Activated CD4-positive, alpha-beta T cell treated with anti-CD3 and anti-CD28 coated beads for 36 hours (primary cell): Measurements from ENCODE around the gene TPCN1. TPM values are rescaled to one million over a fixed set of nuclear protein-coding genes. Genes with fewer than 3 reads are reported as not detected.

Source experiments
- ATAC-seq: fragments of 200-7000 bp; cut with Tn5 transposase; one replicate; pipeline ENCODE4 v1.10.0; 2021; ENCODE audit warnings: mild to moderate bottlenecking, moderate library complexity
- CTCF ChIA-PET: fragments of 350-600 bp; sonication (Branson Sonifier 250); formaldehyde crosslinking; loops from one replicate; lab custom pipeline; 2021; ENCODE audit warnings: antibody characterized with exemption; lab: Charles Lee
- POLR2A ChIA-PET: fragments of 350-600 bp; sonication (Branson Sonifier 250); formaldehyde crosslinking; loops from one replicate; lab custom pipeline; 2021; ENCODE audit warnings: antibody characterized with exemption, inconsistent platforms; lab: Charles Lee
- DNase-seq: peaks from one replicate; pipeline ENCODE4 v3.0.0-alpha.2; 2020
- H3K27ac Mint-ChIP-seq: one replicate; pipeline ENCODE4 v1.8.0; 2021; ENCODE audit warnings: mixed read lengths
- H3K27me3 Mint-ChIP-seq: one replicate; pipeline ENCODE4 v1.8.0; 2021; ENCODE audit warnings: mixed read lengths
- H3K36me3 Mint-ChIP-seq: one replicate; pipeline ENCODE4 v1.8.0; 2021; ENCODE audit warnings: low read depth, mixed read lengths
- H3K4me1 Mint-ChIP-seq: one replicate; pipeline ENCODE4 v1.8.0; 2021; ENCODE audit warnings: mixed read lengths
- H3K4me3 Mint-ChIP-seq: one replicate; pipeline ENCODE4 v1.8.0; 2021; ENCODE audit warnings: mild to moderate bottlenecking, moderate library complexity, mixed read lengths
- H3K9me3 Mint-ChIP-seq: one replicate; pipeline ENCODE4 v1.8.0; 2021; ENCODE audit warnings: low read depth, mixed read lengths
- intact Hi-C, 2 experiments: fragments of 100-400 bp; cut with DNase I in 1 of 2; cut with micrococcal nuclease in 1 of 2; formaldehyde crosslinking; loops; one replicate each; pipeline versions ENCODE4 v1.14.2 to v1.15.1; 2022 to 2024; cut with DNase I, micrococcal nuclease
- total RNA-seq, 2 experiments: library from RNA; stranded (reverse); gene quantifications; one replicate each; pipeline ENCODE4 v1.2.3, GENCODE V29; 2021

The TPCN1 gene
- total RNA-seq, 2 experiments from 2014 or later, result 35.5 to 37.0 TPM

- Mint-ChIP-seq H3K27me3 (no peaks in the 10 kb centered on the region), H3K36me3 (peaks cover 17% of the 10 kb centered on the region), H3K4me3 (no peak overlapping the region), H3K9me3 (no peaks in the 10 kb centered on the region), H3K27ac (no peak overlapping the region), H3K4me1 (no peaks in the 10 kb centered on the region)
- no peak for DNase-seq
- ATAC-seq, result no peak
- ChIA-PET CTCF (no interaction called here), POLR2A (no interaction called here)
- intact Hi-C loops, result no loop called here
Measured at GRCh38 chr12:113289361-113289760, 68.1 kb downstream of the TPCN1 start.

- Mint-ChIP-seq H3K27me3 (no peaks in the 10 kb centered on the region), H3K4me3 (no peak overlapping the region), H3K36me3 (peaks cover 17% of the 10 kb centered on the region), H3K27ac (no peak overlapping the region), H3K4me1 (no peaks in the 10 kb centered on the region), H3K9me3 (no peaks in the 10 kb centered on the region)
- no peak for ATAC-seq
- DNase-seq, result no peak
- ChIA-PET CTCF (no interaction called here), POLR2A (interaction anchor here (0.6 kb wide), 1 partner anchor 96 kb away, joined by 7 read pairs; no protein-coding TSS in a partner anchor)
- intact Hi-C loops, result loop anchor here in 1 of 2 experiments (5.0 kb wide), 1 partner anchor 93 kb away; no protein-coding TSS in a partner anchor
Measured at GRCh38 chr12:113290506-113290905, 69.2 kb downstream of the TPCN1 start.

- intact Hi-C loops, result loop anchor here in 1 of 2 experiments (5.0 kb wide), 1 partner anchor 94 kb away; no protein-coding TSS in a partner anchor
- no peaks in the 10 kb centered on the region for H3K4me1 Mint-ChIP-seq
- ChIA-PET POLR2A (no interaction called here), CTCF (no interaction called here)
- H3K27ac Mint-ChIP-seq, result no peak overlapping the region
- peaks cover 17% of the 10 kb centered on the region for H3K36me3 Mint-ChIP-seq
- ATAC-seq, result no peak
- no peaks in the 10 kb centered on the region for H3K27me3 Mint-ChIP-seq
- no peaks in the 10 kb centered on the region for H3K9me3 Mint-ChIP-seq
- H3K4me3 Mint-ChIP-seq, result no peak overlapping the region
- no peak for DNase-seq
Measured at GRCh38 chr12:113291586-113291985, 70.3 kb downstream of the TPCN1 start.

GRCh38 chr12:113292091-113292490, 70.8 kb downstream of the TPCN1 start:
- no peak for ATAC-seq
- CTCF ChIA-PET, result no interaction called here
- H3K27me3 Mint-ChIP-seq, result no peaks in the 10 kb centered on the region
- no peak overlapping the region for H3K4me3 Mint-ChIP-seq
- intact Hi-C loops, result loop anchor here in 1 of 2 experiments (5.0 kb wide), 1 partner anchor 95 kb away; no protein-coding TSS in a partner anchor
- H3K9me3 Mint-ChIP-seq, result no peaks in the 10 kb centered on the region
- peaks cover 19% of the 10 kb centered on the region for H3K36me3 Mint-ChIP-seq
- POLR2A ChIA-PET, result no interaction called here
- DNase-seq, result no peak
- H3K27ac Mint-ChIP-seq, result no peak overlapping the region
- no peaks in the 10 kb centered on the region for H3K4me1 Mint-ChIP-seq

GRCh38 chr12:113292547-113292946, 71.3 kb downstream of the TPCN1 start:
- no peak for DNase-seq
- ATAC-seq, result no peak
- no peak overlapping the region for H3K4me3 Mint-ChIP-seq
- ChIA-PET POLR2A (no interaction called here), CTCF (no interaction called here)
- no peaks in the 10 kb centered on the region for H3K9me3 Mint-ChIP-seq
- H3K27ac Mint-ChIP-seq, result no peak overlapping the region
- no peaks in the 10 kb centered on the region for H3K4me1 Mint-ChIP-seq
- no peaks in the 10 kb centered on the region for H3K27me3 Mint-ChIP-seq
- peaks cover 19% of the 10 kb centered on the region for H3K36me3 Mint-ChIP-seq
- intact Hi-C loops, result loop anchor here in 1 of 2 experiments (5.0 kb wide), 1 partner anchor 95 kb away; no protein-coding TSS in a partner anchor

GRCh38 chr12:113293100-113293499, 71.8 kb downstream of the TPCN1 start:
- no peaks in the 10 kb centered on the region for H3K9me3 Mint-ChIP-seq
- no peaks in the 10 kb centered on the region for H3K4me1 Mint-ChIP-seq
- ATAC-seq (no peak), DNase-seq (no peak)
- H3K4me3 Mint-ChIP-seq, result no peak overlapping the region
- H3K27ac Mint-ChIP-seq, result no peak overlapping the region
- peaks cover 19% of the 10 kb centered on the region for H3K36me3 Mint-ChIP-seq
- intact Hi-C loops, result loop anchor here in 1 of 2 experiments (5.0 kb wide), 1 partner anchor 96 kb away; no protein-coding TSS in a partner anchor
- POLR2A ChIA-PET, result no interaction called here
- CTCF ChIA-PET, result no interaction called here
- no peaks in the 10 kb centered on the region for H3K27me3 Mint-ChIP-seq

- H3K27ac Mint-ChIP-seq, result no peak overlapping the region
- no peaks in the 10 kb centered on the region for H3K4me1 Mint-ChIP-seq
- DNase-seq (no peak), ATAC-seq (no peak)
- no peaks in the 10 kb centered on the region for H3K27me3 Mint-ChIP-seq
- ChIA-PET CTCF (no interaction called here), POLR2A (no interaction called here)
- peaks cover 20% of the 10 kb centered on the region for H3K36me3 Mint-ChIP-seq
- intact Hi-C loops, result no loop called here
- H3K4me3 Mint-ChIP-seq, result no peak overlapping the region
- H3K9me3 Mint-ChIP-seq, result no peaks in the 10 kb centered on the region
Measured at GRCh38 chr12:113295886-113296556, 74.8 kb downstream of the TPCN1 start.

- Mint-ChIP-seq H3K9me3 (no peaks in the 10 kb centered on the region), H3K27ac (no peak overlapping the region), H3K27me3 (no peaks in the 10 kb centered on the region), H3K4me3 (no peak overlapping the region), H3K4me1 (no peaks in the 10 kb centered on the region), H3K36me3 (peaks cover 16% of the 10 kb centered on the region)
- POLR2A ChIA-PET, result no interaction called here
- intact Hi-C loops, result no loop called here
- DNase-seq (no peak), ATAC-seq (no peak)
- CTCF ChIA-PET, result no interaction called here
Measured at GRCh38 chr12:113296557-113297213, 75.4 kb downstream of the TPCN1 start.

- CTCF ChIA-PET, result no interaction called here
- H3K27ac Mint-ChIP-seq, result no peak overlapping the region
- no peaks in the 10 kb centered on the region for H3K4me1 Mint-ChIP-seq
- no peak overlapping the region for H3K4me3 Mint-ChIP-seq
- no peak for DNase-seq
- H3K9me3 Mint-ChIP-seq, result no peaks in the 10 kb centered on the region
- intact Hi-C loops, result no loop called here
- ATAC-seq, result no peak
- H3K27me3 Mint-ChIP-seq, result no peaks in the 10 kb centered on the region
- H3K36me3 Mint-ChIP-seq, result peaks cover 13% of the 10 kb centered on the region
- POLR2A ChIA-PET, result no interaction called here
Measured at GRCh38 chr12:113297214-113297587, 75.9 kb downstream of the TPCN1 start.

- Mint-ChIP-seq H3K9me3 (no peaks in the 10 kb centered on the region), H3K36me3 (peaks cover 12% of the 10 kb centered on the region), H3K27ac (no peak overlapping the region), H3K4me1 (peaks cover 5% of the 10 kb centered on the region), H3K27me3 (no peaks in the 10 kb centered on the region), H3K4me3 (no peak overlapping the region)
- no peak for ATAC-seq
- CTCF ChIA-PET, result interaction anchor here (0.7 kb wide), 1 partner anchor 98 kb away, joined by 4 read pairs; no protein-coding TSS in a partner anchor
- POLR2A ChIA-PET, result no interaction called here
- intact Hi-C loops, result no loop called here
- DNase-seq, result no peak
Measured at GRCh38 chr12:113297621-113298471, 76.6 kb downstream of the TPCN1 start.

GRCh38 chr12:113298472-113298817, 77.2 kb downstream of the TPCN1 start:
- ChIA-PET POLR2A (interaction anchor here (0.7 kb wide), 1 partner anchor 34 kb away, joined by 3 read pairs; no protein-coding TSS in a partner anchor), CTCF (interaction anchor here (0.7 kb wide), 1 partner anchor 99 kb away, joined by 4 read pairs; no protein-coding TSS in a partner anchor)
- H3K9me3 Mint-ChIP-seq, result no peaks in the 10 kb centered on the region
- H3K4me3 Mint-ChIP-seq, result no peak overlapping the region
- no peaks in the 10 kb centered on the region for H3K27me3 Mint-ChIP-seq
- intact Hi-C loops, result no loop called here
- no peak for ATAC-seq
- peaks cover 11% of the 10 kb centered on the region for H3K36me3 Mint-ChIP-seq
- no peak overlapping the region for H3K27ac Mint-ChIP-seq
- no peak for DNase-seq
- H3K4me1 Mint-ChIP-seq, result peaks cover 8% of the 10 kb centered on the region
